H9 (cell line): Measurements from ENCODE around the gene CLIC3. TPM values are rescaled to one million over a fixed set of nuclear protein-coding genes. Genes with fewer than 3 reads are reported as not detected.
A peak's percentile ranks its signal among the peaks of the same experiment; 100 is the strongest.

Source experiments
- DNase-seq: peaks from one replicate; pipeline ENCODE4 v3.0.0-alpha.2; 2017
- H2AFZ ChIP-seq: one replicate; pipeline ENCODE4 v1.6.1; 2013; ENCODE audit warnings: mild to moderate bottlenecking, low read length, control low read depth, moderate library complexity
- H2AK5ac ChIP-seq: 2 replicates; pipeline ENCODE4 v1.6.1; 2013; ENCODE audit warnings: low read length, control low read depth, mixed read lengths; ENCODE audit not compliant: insufficient read length
- H2BK120ac ChIP-seq: one replicate; pipeline ENCODE4 v1.6.1; 2013; ENCODE audit warnings: low read depth, mild to moderate bottlenecking, low read length, control low read depth, inconsistent platforms; ENCODE audit not compliant: poor library complexity, severe bottlenecking
- H2BK12ac ChIP-seq: 2 replicates; pipeline ENCODE4 v1.6.1; 2013; ENCODE audit warnings: low read length, control low read depth, mixed read lengths, low read depth; ENCODE audit not compliant: insufficient read length
- H2BK15ac ChIP-seq: 2 replicates; pipeline ENCODE4 v1.6.1; 2013; ENCODE audit warnings: low read depth, low read length, control low read depth
- H2BK20ac ChIP-seq: one replicate; pipeline ENCODE4 v1.6.1; 2013; ENCODE audit warnings: low read depth, mild to moderate bottlenecking, low read length, control low read depth, inconsistent platforms; ENCODE audit not compliant: poor library complexity, severe bottlenecking
- H2BK5ac ChIP-seq: 2 replicates; pipeline ENCODE4 v1.6.1; 2013; ENCODE audit warnings: low read length, control low read depth, mixed read lengths; ENCODE audit not compliant: insufficient read length
- H3K14ac ChIP-seq: 2 replicates; pipeline ENCODE4 v1.6.1; 2013; ENCODE audit warnings: low read length, control low read depth; ENCODE audit not compliant: insufficient read depth
- H3K18ac ChIP-seq: 2 replicates; pipeline ENCODE4 v1.6.1; 2013; ENCODE audit warnings: low read depth, mild to moderate bottlenecking, mixed read lengths, low read length, control low read depth; ENCODE audit not compliant: insufficient read length
- H3K23ac ChIP-seq: 2 replicates; pipeline ENCODE4 v1.6.1; 2013; ENCODE audit warnings: low read length, control low read depth, mixed read lengths, low read depth; ENCODE audit not compliant: insufficient read length
- H3K23me2 ChIP-seq: 2 replicates; pipeline ENCODE4 v1.6.1; 2013; ENCODE audit warnings: low read depth, mild to moderate bottlenecking, mixed read lengths, low read length, control low read depth; ENCODE audit not compliant: insufficient read length, poor library complexity, severe bottlenecking
- H3K27ac ChIP-seq: 2 replicates; pipeline ENCODE4 v1.5.1; 2013; ENCODE audit warnings: low read length, control low read depth, mixed read lengths, low read depth; ENCODE audit not compliant: insufficient read length
- H3K27me3 ChIP-seq: 2 replicates; pipeline ENCODE4 v1.6.1; 2013; ENCODE audit warnings: low read length, control low read depth, inconsistent platforms; ENCODE audit not compliant: insufficient read depth
- H3K4ac ChIP-seq: 2 replicates; pipeline ENCODE4 v1.6.1; 2013; ENCODE audit warnings: low read depth, mild to moderate bottlenecking, control low read depth, inconsistent platforms, low read length, moderate library complexity
- H3K4me1 ChIP-seq: 2 replicates; pipeline ENCODE4 v1.6.1; 2013; ENCODE audit warnings: low read length, control low read depth, inconsistent platforms; ENCODE audit not compliant: insufficient read depth
- H3K4me2 ChIP-seq: 2 replicates; pipeline ENCODE4 v1.6.1; 2013; ENCODE audit warnings: low read length, control low read depth, mixed read lengths; ENCODE audit not compliant: insufficient read length, insufficient read depth
- H3K56ac ChIP-seq: 2 replicates; pipeline ENCODE4 v1.6.1; 2013; ENCODE audit warnings: low read depth, mild to moderate bottlenecking, mixed read lengths, low read length, control low read depth; ENCODE audit not compliant: insufficient read length
- H3K79me1 ChIP-seq: 2 replicates; pipeline ENCODE4 v1.6.1; 2013; ENCODE audit warnings: low read depth, mild to moderate bottlenecking, moderate library complexity, low read length, control low read depth, inconsistent platforms; ENCODE audit not compliant: insufficient read depth, poor library complexity, severe bottlenecking
- H3K79me2 ChIP-seq: 2 replicates; pipeline ENCODE4 v1.6.1; 2013; ENCODE audit warnings: low read length, control low read depth, inconsistent platforms; ENCODE audit not compliant: insufficient read depth
- H3K9ac ChIP-seq: 2 replicates; pipeline ENCODE4 v1.6.1; 2013; ENCODE audit warnings: low read length, control low read depth, mixed read lengths; ENCODE audit not compliant: insufficient read length; ENCODE audit errors: extremely low read depth
- H3K9me3 ChIP-seq: one replicate; pipeline ENCODE4 v1.6.1; 2013; ENCODE audit warnings: low read depth, low read length, inconsistent platforms; ENCODE audit not compliant: control insufficient read depth
- H3T11ph ChIP-seq: one replicate; pipeline ENCODE4 v1.6.1; 2013; ENCODE audit warnings: mild to moderate bottlenecking, low read length, control low read depth, inconsistent platforms
- H4K20me1 ChIP-seq: one replicate; pipeline ENCODE4 v1.6.1; 2013; ENCODE audit not compliant: control insufficient read depth, insufficient read length, insufficient read depth
- H4K5ac ChIP-seq: 2 replicates; pipeline ENCODE4 v1.6.1; 2013; ENCODE audit warnings: low read depth, mild to moderate bottlenecking, mixed read lengths, low read length, control low read depth; ENCODE audit not compliant: insufficient read length
- H4K8ac ChIP-seq: replicated peaks from 2 replicates; pipeline ENCODE4 v1.6.1; 2013; ENCODE audit warnings: low read length, control low read depth, mixed read lengths, low read depth; ENCODE audit not compliant: insufficient read length
- H4K91ac ChIP-seq: 2 replicates; pipeline ENCODE4 v1.6.1; 2013; ENCODE audit warnings: low read depth, mild to moderate bottlenecking, moderate library complexity, mixed read lengths, low read length, control low read depth; ENCODE audit not compliant: insufficient read length
- H3K27ac Mint-ChIP-seq, 3 experiments: 2 replicates in 2 of 3; 3 replicates in 1 of 3; pipeline ENCODE4 v1.8.0; 2020 to 2021; ENCODE audit warnings: mixed read lengths in 3 of 3, mild to moderate bottlenecking in 1 of 3, moderate library complexity in 1 of 3
- H3K27me3 Mint-ChIP-seq: 2 replicates; pipeline ENCODE4 v1.8.0; 2021; ENCODE audit warnings: low read depth, mild to moderate bottlenecking, moderate library complexity, mixed read lengths
- H3K36me3 Mint-ChIP-seq, 3 experiments: 2 replicates in 2 of 3; 3 replicates in 1 of 3; pipeline ENCODE4 v1.8.0; 2020 to 2021; ENCODE audit warnings: low read depth in 3 of 3, mixed read lengths in 3 of 3; ENCODE audit not compliant: insufficient read depth in 1 of 3
- H3K4me1 Mint-ChIP-seq, 2 experiments: 2 replicates each; pipeline ENCODE4 v1.8.0; 2020; ENCODE audit warnings: mixed read lengths in 2 of 2
- H3K4me3 Mint-ChIP-seq, 2 experiments: 2 replicates in 1 of 2; 3 replicates in 1 of 2; pipeline ENCODE4 v1.8.0; 2020 to 2021; ENCODE audit warnings: mild to moderate bottlenecking in 2 of 2, mixed read lengths in 2 of 2, moderate library complexity in 1 of 2
- H3K9me3 Mint-ChIP-seq, 2 experiments: 2 replicates in 1 of 2; 3 replicates in 1 of 2; pipeline ENCODE4 v1.8.0; 2020; ENCODE audit warnings: mild to moderate bottlenecking in 2 of 2, mixed read lengths in 2 of 2, moderate library complexity in 1 of 2
- CTCF ChIP-seq: fragments of 200-600 bp; sonication (generic); conservative IDR thresholded peaks from 3 replicates; pipeline ENCODE4 v1.8.0; 2021; ENCODE audit warnings: antibody characterized with exemption, mild to moderate bottlenecking
- WGBS: extraction: QIAGEN DNeasy Blood & Tissue Kit; methylation state at CpG from one replicate; pipeline ENCODE4 v1.1.7; 2013; ENCODE audit warnings: missing lambda C conversion rate, low lambda C conversion rate, mixed read lengths; ENCODE audit not compliant: insufficient read length; ENCODE audit errors: extremely low coverage; 5-methylcytosine and 5-hydroxymethylcytosine counted together
- total RNA-seq: library from RNA; stranded (reverse); gene quantifications from 2 replicates; pipeline ENCODE4 v1.2.1, GENCODE V29; 2021

CLIC3 gene
- total RNA-seq, 1 experiment from 2014 or later = 0.31 TPM

DNA sequence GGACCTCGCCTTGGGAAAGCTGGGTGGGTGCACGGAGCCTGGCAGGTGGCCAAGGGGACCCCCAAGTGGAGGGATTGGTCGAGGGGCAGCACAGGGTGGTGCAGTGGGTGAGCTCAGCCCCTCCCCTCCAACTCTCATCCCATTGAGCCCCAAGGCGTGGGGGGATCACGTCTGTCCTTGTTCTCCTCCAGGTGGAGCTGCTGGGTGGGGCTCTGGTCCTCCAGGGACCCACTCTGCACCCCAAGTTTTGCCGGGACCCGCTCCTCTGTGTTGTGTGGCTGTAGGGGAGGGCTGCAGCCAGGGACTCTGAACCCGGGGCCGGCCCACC lies 39.1 kb upstream of the CLIC3 start:
- H3K4me1 ChIP-seq = no peaks in the 10 kb centered on the region
- H4K8ac ChIP-seq = no peak overlapping the region
- WGBS = no CpG with 5 or more reads among the region's 9 CpGs
- Mint-ChIP-seq H3K9me3 (no peaks in the 10 kb centered on the region), H3K27me3 (peaks cover 19% of the 10 kb centered on the region), H3K4me3 (no peak overlapping the region), H3K36me3 (peaks cover 0 to 14% (median 5%) of the 10 kb centered on the region in 3 experiments; a peak in 5 of 7 replicates), H3K27ac (no peak overlapping the region), H3K4me1 (no peaks in the 10 kb centered on the region; a peak in 1 of 4 replicates)
- H3K4me2 ChIP-seq = no peak overlapping the region
- no peak overlapping the region for H3K18ac ChIP-seq
- H3K79me1 ChIP-seq = no peaks in the 10 kb centered on the region
- H3K79me2 ChIP-seq = no peaks in the 10 kb centered on the region
- no peak overlapping the region for H3K56ac ChIP-seq
- H2AFZ ChIP-seq = no peak overlapping the region
- peak; percentile 48; the same call in 2 of the 3 replicates for TF ChIP-seq CTCF
- H3K9ac ChIP-seq = no peak overlapping the region
- no peaks in the 10 kb centered on the region for H3K27me3 ChIP-seq
- no peak overlapping the region for H3K27ac ChIP-seq
- H4K5ac ChIP-seq = no peak overlapping the region
- H4K91ac ChIP-seq = no peak overlapping the region
- no peaks in the 10 kb centered on the region for H4K20me1 ChIP-seq
- no peak overlapping the region for H3T11ph ChIP-seq
- H2BK12ac ChIP-seq = no peak overlapping the region
- no peak for DNase-seq
- H2BK5ac ChIP-seq = no peak overlapping the region
- no peak overlapping the region for H2BK120ac ChIP-seq
- H3K4ac ChIP-seq = no peak overlapping the region
- no peak overlapping the region for H2AK5ac ChIP-seq
- no peaks in the 10 kb centered on the region for H3K23me2 ChIP-seq
- H3K14ac ChIP-seq = no peak overlapping the region; the same call in 1 of the 2 replicates
- H3K9me3 ChIP-seq = no peaks in the 10 kb centered on the region
- H3K23ac ChIP-seq = no peak overlapping the region
- no peak overlapping the region for H2BK20ac ChIP-seq
- H2BK15ac ChIP-seq = no peak overlapping the region
